Measurements from ENCODE around the gene CCDC43.
"Not testable (repeated sequence)": the region's sequence is repeated elsewhere in the genome, so short reads cannot be mapped to it uniquely, and the experiment has no call there.

The CCDC43 gene, protein sequence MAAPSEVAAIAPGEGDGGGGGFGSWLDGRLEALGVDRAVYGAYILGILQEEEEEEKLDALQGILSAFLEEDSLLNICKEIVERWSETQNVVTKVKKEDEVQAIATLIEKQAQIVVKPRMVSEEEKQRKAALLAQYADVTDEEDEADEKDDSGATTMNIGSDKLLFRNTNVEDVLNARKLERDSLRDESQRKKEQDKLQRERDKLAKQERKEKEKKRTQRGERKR

DNA sequence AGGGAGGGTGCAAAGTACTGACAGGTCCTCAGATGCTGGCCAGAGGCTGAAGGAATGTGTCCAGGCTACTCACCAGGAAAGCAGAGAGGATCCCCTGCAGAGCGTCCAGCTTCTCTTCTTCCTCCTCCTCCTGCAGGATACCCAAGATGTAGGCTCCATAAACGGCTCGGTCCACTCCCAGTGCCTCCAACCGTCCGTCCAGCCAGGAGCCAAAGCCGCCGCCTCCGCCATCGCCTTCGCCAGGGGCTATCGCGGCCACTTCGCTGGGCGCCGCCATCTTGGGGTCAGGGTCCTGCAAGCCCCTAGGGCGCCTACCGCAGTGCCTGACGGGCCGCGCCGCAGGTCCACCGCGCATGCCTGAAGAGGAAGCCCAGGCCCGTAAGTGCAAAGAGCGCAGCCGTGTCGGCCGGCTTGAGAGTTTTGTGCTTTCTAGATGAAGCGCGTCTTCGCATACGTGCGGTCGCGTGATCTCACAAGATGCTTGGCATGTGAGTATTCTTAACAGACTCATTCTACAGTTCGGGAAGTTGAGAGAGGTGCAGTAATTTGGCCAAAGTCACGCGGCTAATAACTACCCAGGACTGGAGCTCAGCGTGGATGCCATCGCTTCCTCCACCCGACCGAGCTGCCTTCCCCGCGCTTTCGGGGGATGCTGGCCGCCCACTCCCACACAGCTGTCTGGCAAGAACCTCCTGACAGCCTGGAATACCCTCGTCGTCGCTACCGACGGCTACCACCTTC is at the start of gene CCDC43:
TSS of gene CCDC43 (minus strand) at position 300 of the 741 bp plus-strand sequence. CDS start at position 277, 23 bp downstream.
- DNase-seq (ENCODE audit: low read depth in 2 of 2): peak; percentile 78 to 80

- no peak for DNase-seq (ENCODE audit: low read depth in 2 of 2)
Observed at GRCh38 chr17:44738214-44738906, 48.8 kb upstream of the CCDC43 start.

DNA sequence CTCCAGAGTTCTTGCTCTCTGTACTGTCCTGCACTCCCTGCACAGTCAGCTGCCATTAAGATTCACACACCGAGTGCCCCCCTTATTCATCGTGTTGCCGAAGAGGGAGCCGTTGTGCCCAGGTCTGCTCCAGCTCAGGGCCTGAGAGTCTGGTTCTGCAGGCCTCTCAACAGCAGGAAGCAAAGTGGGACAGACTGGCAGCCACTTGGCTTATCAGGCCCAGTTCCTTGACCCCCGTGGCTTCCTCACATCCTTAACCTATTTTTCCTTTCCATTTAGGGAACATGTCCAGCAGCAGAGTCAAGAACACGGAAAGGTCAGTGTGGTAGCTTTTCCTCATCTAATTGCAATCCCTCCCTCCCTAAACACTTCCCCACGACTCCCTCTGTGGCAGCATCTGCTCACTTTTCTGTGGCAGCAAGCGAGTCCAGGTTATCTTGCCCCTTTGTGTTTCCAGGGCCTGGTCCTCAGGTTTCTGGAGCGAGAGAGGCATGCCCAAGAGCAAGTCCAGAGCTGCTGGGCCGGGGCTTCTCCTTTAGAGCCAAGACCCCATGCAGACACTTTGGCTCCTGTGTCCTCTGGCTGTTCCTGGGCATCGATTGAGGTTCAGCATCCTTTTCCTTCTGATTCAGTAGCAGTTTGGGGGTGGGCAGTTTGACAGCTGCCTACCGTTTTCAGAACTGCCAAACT is 47.1 kb upstream of the CCDC43 start:
- DNase-seq (ENCODE audit: low read depth in 2 of 2): no peak

DNA sequence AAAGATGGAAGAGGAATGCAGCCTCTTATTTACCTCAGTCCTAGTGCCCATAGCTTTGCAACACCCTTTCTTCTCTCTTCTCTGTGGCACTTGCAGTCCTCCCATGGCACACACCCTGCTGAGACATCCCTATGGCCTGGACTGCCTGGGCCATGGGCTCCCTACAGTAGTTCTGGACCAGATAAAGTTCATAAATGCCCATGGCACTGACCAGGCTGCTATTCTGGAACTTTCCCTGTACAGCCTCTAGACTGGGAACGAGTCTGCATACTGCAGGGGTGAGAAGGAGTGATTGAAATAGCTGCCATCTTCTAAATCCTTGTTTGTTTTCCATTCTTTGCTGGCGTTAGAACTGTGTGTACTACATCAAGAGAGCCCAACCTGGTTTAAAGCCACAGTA is 44.7 kb upstream of the CCDC43 start:
- no peak for DNase-seq (ENCODE audit: low read depth in 2 of 2)

DNA sequence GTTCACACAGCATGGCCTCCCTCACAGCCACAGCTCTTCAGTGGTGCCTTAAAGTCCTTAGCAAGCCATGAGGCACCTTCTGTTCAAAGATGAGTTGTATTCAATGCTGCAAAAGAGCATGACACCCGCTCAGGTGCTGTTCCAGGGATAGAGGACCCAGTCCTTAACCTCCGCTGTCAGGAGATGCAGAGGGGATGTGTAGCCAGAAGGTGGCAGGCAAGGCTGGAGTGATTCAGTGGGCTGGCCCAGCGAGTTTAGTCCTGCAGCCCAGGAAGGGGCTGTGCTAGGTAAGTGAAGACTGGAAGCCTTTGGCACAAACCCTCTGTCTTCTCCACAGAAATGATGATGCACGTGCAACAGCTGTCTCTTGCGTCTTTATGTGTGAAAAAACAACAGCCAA is 44.2 kb upstream of the CCDC43 start:
- DNase-seq (ENCODE audit: low read depth in 2 of 2): no peak

DNA sequence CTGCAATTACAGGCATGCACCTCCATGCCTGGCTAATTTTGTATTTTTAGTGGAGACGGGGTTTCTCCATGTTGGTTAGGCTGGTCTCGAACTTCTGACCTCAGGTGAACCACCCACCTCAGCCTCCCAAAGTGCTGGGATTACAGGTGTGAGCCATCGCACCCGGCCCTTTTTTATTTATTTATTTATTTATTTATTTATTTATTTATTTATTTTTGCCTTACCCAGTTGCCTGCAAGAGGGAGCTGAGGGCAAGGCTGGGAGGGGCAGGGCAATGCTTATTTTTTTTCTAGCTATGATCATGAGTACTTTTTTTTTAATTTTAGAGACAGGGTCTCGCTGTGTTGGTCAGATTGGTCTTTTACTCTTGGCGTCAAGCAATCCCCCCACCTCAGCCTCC is 36.5 kb upstream of the CCDC43 start:
- DNase-seq (ENCODE audit: low read depth in 2 of 2): not testable (repeated sequence)

DNA sequence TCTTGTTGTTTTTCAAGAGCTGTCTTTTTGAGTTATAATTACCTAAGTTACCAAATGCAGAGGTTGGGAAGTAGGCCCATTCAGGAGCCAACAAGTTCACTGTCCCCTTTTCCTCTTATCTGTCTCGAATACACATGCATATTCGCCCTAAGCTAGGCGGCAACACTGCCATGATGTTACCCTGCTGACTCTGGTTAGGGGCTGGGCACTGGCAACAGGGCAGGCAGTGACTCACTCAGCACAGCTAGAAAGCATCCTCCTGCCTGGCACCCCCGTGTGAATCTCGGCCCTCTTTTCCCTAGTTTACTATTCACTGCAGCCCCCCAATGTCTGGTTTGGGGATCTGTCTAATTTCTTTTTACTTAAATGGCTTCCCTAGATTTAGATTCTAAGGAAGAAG is 32.7 kb upstream of the CCDC43 start:
- DNase-seq (ENCODE audit: low read depth in 2 of 2): no peak

- no peak for DNase-seq (ENCODE audit: low read depth in 2 of 2)
Observed at GRCh38 chr17:44719444-44719843, 29.9 kb upstream of the CCDC43 start.

DNA sequence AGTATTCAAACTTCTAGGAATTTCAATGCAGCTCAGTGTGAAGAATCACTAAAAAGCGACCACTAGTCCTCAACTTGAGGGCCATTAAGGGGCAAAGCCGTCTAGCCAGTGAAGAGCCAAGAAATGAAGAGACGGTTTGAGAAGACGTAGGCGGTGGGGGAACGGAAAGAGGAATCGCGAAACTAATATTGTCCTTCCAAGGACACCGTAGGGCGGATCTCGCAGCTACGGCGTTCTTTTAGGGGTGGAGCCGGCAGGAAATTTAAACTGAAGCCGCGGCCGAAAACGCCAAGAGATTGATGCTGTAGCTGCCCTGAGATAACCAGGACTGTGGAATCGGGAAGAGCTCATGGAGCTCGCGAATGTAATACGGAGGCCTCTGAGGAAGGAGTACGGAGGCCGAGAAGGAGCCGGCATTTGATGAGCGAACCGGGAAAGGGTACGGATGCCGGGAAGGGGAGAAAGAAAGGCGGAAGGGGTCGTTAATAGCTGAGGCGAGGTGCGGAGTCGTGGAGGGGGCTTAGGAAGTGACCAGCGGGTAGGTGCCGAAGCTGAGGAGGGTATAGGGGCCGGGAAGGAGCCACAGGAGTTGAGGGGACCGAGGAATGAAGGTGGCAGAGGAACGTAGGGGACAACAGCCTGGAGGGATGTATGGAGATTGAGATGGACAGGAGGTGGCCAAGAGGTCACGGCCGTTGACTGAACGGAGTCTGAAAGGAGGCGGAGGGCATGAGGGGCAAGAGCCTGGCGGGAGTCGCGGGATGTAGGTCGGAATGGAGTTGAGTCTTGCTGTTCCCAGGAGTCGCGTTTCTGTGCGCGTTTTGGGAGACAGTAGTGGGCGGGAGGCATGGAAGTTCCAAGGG is 19.1 kb upstream of the CCDC43 start, which contains the start of gene DBF4B:
TSS of gene DBF4B (plus strand) at position 265 of the 863 bp plus-strand sequence. CDS start at position 421, 156 bp downstream.
- DNase-seq (ENCODE audit: low read depth in 2 of 2): peak; percentile 87 to 88

- no peak for DNase-seq (ENCODE audit: low read depth in 2 of 2)
Observed at GRCh38 chr17:44707755-44708400, 18.3 kb upstream of the CCDC43 start.

GRCh38 chr17:44700288-44700687 is 10.7 kb upstream of the CCDC43 start:
- not testable (repeated sequence) for DNase-seq (ENCODE audit: low read depth in 2 of 2)

DNA sequence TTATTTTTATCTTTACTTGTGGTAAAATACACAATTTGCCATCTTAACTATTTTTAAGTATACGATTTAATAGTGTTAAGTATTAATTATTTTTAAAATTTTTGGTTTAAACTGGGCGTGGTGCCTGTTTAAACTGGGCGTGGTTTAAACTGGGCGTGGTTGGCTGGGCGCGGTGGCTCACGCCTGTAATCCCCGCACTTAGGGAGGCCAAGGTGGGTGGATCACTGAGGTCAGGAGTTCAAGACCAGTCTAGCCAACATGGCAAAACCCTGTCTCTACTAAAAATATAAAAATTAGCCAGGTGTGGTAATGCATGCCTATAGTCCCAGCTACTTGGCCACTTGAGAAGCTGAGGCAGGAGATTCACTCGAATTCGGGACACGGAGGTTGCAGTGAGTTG is 4.0 kb upstream of the CCDC43 start:
- DNase-seq (ENCODE audit: low read depth in 2 of 2): no peak

- not testable (repeated sequence) for DNase-seq (ENCODE audit: low read depth in 2 of 2)
Observed at GRCh38 chr17:44690746-44691306, 1.2 kb upstream of the CCDC43 start.

DNA sequence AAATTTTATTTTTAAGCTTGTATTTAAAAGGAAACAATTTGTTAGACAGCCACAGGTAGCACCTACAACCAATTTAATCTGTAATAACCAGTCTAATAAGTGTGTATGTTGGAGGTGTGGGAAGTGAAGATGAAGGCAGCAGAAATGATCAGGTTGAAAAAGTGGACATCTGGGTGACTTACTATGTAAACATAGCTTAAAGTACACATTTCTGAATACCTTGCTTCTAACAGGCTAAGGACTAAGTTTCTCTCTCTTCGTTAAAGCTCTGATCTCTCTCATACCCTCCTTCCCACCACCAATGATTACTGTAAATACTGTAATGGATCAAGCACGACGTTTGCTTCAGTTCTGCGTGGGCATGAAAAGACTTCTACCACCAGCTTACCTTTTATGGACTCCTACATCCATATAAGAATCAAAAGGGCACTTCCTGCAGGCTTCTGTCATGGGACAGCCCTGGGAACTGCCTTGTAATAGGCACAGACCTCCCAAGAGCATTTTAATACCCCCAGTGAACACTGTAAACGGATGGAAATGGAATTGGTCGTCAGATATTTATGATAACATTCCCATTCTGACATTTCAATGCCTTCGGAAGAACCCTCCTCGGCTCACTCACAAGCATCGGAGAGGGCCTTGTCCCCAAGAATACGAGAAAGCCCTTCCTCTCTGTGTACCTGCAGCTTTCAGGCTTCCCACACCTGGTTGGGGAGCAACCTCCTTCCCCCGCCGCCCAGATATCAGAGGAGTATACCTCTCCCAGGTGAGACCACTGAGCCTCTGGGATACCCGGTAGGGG is 700 bp downstream of the CCDC43 start:
- no peak for DNase-seq (ENCODE audit: low read depth in 2 of 2)

DNA sequence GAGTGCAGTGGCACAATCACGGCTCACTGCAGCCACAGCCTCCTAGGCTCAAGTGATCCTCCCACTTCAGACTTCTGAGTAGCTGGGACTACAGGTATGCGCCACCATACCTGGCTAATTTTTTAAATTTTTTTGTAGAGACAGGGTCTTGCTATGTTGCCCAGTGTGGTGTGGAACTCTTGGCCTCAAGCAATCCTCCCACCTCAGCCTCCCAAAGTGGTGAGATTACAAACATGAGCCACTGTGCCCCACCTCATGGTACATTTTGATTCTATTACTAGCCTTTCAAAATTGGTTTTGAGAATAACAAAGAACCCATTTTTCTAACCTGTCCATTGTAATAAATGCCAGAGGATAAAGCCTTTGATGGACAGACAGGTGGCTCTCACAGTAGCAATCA is 1.4 kb downstream of the CCDC43 start:
- no peak for DNase-seq (ENCODE audit: low read depth in 2 of 2)

GRCh38 chr17:44687756-44688155 is 1.8 kb downstream of the CCDC43 start:
- DNase-seq (ENCODE audit: low read depth in 2 of 2): no peak

DNA sequence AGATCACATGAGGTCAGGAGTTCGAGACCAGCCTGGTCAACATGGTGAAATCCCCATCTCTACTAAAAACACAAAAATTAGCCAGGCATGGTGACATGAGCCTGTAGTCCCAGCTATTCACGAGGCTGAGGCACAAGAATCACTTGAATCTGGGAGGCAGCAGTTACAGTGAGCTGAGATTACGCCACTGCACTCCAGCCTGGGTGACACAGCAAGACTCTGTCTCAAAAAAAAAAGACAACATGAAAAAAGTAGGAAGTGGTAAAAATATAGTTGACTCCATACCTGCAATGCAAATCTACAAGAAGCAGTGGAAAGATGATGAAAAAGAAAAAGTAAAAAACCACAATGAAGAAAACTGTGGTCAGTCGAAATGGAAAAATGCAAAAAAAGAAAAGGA is 6.3 kb downstream of the CCDC43 start:
- not testable (repeated sequence) for DNase-seq (ENCODE audit: low read depth in 2 of 2)

DNA sequence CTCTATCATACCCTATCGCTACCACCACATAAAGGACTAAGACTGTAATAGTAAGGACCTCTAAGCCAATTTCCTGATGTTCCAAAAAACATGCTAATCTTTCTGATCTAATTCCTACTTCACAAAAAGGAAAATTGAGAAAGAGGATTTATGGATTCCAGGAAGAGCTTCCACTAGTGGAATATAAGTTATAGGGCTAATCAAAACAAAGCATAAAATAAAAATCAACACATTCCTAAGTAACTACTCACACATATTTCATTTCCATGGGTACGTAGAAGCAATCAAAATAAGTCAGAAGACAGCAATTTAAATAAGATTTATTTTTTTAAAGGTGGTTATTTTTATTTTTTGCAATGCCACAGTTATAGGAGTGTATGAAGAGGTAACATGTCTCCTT is 12.4 kb downstream of the CCDC43 start:
- peak in 1 of 2 experiments; percentile 18 for DNase-seq (ENCODE audit: low read depth in 2 of 2)

DNA sequence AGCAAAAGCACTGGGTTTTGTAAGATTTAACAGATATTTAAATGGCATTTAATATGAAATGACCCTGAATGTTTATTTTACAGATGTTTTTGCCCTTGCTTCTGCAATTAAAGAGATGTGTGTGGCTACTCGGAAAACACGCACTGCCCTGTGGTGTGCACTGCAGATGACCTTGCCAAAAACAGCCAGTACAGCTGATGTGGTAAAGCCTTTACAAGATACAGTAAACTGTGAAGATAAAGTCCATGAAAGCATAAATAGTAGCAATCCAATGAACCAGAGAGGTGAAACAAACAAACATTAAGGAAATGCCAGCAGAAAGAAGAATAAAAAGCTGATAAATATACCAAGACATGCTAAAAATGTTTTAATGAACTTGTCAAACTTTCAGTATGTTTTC is 15.7 kb downstream of the CCDC43 start:
- DNase-seq (ENCODE audit: low read depth in 2 of 2): no peak
